UCSD-AML1 (cell line): ENCODE data around the gene IGFALS.
"Not testable (repeated sequence)": the region's sequence is repeated elsewhere in the genome, so short reads cannot be mapped to it uniquely, and the experiment has no call there.

Experiments
- DNase-seq: peaks from one replicate; lab custom pipeline; 2025; ENCODE audit not compliant: unreplicated experiment; lab: John Stamatoyannopoulos, UW

The IGFALS gene

DNA sequence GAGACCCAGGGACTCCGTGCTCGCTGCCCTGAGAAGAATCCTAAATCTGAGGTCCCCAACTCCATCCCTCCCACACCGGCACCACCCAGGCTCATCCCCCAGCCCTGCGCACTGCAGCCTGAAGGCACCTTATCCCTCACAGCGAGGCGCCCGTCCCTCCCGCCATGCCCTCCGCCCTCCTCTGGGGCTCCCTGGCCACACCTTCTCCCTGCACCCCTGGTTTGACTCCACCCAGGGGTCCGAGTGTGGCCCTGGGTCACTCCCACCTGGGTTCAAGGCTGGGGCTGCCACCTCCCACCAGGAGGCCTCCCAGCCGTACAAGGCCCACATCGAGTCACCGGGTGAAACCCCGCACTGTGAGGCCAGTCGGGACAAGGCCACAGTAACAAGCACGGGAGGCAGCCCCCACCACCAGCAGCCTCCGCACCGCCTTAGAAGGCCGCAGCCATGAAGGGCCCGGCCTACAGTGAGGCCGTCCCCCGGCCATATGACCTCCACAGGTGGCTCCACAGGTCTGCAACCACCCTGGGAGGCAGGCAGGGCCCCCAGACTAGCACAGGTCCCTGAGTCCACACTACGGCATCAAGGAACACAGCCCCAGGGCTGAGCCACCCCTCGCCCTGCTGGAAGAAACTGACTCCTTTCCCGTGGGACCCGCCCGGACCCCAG lies 24.8 kb upstream of the IGFALS start:
- DNase-seq: no peak

- DNase-seq: no peak
Observed at GRCh38 chr16:1817716-1818115, 24.2 kb upstream of the IGFALS start.

DNA sequence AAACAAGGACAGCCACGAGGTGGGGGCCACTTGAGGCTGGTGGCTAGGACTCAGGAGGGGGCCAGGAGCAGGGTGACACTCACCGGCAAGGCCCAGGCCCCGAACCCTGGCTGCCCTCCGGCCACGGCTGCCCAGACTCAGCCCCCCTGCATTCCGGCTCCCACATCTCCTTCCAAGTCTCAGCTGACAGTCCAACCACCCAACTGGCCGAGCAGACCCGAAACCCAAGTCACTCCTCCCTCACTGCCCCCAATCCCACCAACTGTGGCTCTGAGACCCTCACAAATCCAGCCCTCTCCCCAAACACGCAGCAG lies 23.7 kb upstream of the IGFALS start:
- DNase-seq: no peak

GRCh38 chr16:1816396-1817275 lies 23.1 kb upstream of the IGFALS start:
- no peak for DNase-seq

DNA sequence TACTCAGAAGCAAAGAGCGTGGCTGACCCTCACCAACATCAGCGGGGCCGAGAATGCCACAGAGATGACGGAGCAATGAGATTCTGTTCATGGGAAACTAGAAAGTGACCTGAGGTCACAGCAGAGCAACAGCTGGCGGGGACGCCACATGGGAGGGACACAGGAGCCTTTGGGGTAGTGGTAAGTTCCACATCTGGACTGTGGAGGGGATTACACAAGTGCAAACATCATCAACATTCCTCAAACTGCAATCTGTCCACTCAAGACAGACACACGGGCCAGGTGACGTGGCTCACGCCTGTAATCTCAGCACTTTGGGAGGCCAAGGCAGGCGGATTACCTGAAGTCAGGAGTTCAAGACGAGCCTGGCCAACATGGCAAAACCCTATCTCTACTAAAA lies 22.0 kb upstream of the IGFALS start:
- DNase-seq: no peak

DNA sequence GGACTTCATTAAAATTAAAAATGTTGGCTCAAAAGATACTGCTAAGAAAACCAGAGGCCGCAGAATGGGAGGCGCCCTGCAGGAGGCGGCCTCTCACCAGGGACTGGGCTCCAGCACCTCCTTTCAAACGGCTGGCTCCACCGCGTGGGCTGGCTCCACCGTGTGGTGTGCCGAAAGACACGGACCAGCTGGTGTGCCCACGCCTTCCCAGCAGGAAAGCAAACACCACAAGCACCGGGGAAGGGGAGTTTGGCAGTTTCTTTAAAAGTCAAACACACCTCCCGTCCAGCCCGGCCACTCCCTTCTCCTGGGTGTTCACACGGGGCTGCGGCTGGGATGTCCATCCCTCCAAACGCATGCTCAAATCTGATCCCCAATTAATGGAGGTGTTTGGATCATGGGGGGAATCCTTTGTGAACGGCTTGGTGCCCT lies 19.2 kb upstream of the IGFALS start:
- peak; percentile 72 for DNase-seq

GRCh38 chr16:1810536-1810935 lies 17.0 kb upstream of the IGFALS start:
- DNase-seq: no peak

DNA sequence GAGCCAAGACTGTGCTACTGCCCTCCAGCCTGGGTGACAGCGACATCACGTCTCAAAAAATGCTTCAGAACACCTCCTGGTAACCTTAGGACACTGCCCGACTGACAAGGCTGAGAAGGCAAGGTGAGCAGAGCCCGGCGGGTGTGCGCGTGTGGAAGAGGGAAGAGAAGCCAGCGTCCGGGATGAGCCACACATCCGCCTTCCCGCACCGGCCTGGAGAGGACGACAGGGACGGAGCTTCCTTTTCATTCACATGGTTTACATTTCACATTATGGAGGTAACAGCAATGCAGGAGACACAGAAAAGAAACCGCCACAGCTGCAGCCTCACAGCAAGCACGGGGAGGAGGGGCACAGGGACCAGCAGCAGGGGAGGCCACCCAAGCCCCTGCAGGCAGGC lies 16.6 kb upstream of the IGFALS start:
- DNase-seq: no peak

- DNase-seq: no peak
Observed at GRCh38 chr16:1809281-1809801, 15.8 kb upstream of the IGFALS start.

DNA sequence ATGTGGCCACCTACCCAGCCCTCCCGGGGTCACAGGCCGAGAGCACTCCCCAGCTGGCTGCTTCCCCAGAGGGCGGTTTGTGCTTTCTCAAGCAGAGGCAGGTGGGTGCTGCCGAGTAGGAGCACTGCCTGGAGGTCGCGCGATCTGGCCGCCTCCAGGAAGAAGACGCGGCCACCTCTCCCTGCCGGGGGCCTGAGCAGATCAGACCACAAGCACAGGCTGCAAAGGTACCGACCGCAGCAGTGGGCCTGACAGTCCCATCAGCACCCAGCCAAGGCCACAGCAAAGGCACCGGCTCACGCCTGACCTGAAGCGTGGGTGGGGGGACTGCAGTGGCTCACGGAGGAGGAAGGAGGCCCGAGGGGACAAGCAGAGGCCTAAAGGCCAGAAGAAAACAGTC lies 15.2 kb upstream of the IGFALS start:
- no peak for DNase-seq

GRCh38 chr16:1807626-1808025 lies 14.1 kb upstream of the IGFALS start:
- DNase-seq: no peak

GRCh38 chr16:1800701-1801100 lies 7.2 kb upstream of the IGFALS start:
- no peak for DNase-seq

- DNase-seq: not testable (repeated sequence)
Observed at GRCh38 chr16:1799263-1799662, 5.8 kb upstream of the IGFALS start.

DNA sequence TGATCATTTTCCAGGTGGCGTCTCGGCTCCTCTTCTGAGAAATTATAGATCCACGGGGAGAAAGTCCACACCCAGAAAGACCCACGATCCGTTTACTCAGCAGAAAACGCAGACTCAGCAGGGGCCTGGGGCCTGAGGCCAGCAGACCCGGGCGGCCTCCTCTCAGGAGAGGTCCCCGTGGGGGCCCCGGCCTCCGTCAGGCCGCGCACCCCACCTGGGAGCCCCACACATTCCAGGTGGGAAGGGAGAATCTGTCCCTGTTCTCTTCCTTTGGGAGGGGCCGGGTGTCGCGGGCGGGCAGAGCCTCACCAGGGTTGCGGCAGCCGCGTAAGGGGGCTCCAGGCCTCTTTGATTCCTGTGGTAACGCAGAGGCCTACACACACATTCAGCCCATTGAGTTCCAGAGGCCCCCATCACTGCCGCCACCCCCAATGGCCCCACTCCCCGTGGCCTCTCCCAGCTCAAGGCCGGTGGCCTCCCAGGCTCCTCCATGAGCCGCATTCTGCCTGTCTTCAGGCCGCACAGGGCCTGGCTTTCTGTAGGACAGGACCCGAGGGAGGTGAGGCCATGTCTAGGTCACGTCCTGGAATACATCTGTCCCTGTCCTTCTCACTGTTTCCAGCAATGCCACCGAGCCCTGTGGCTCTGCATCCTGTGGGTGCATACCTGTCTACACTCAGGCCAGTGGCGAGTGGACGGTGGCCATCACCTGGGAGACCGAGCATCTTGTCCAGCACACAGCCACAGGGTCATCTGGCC lies 1.6 kb upstream of the IGFALS start:
- DNase-seq: no peak

GRCh38 chr16:1794221-1794871 lies 841 bp upstream of the IGFALS start:
- no peak for DNase-seq

- no peak for DNase-seq
Observed at GRCh38 chr16:1792836-1793577, 498 bp downstream of the IGFALS start.

DNA sequence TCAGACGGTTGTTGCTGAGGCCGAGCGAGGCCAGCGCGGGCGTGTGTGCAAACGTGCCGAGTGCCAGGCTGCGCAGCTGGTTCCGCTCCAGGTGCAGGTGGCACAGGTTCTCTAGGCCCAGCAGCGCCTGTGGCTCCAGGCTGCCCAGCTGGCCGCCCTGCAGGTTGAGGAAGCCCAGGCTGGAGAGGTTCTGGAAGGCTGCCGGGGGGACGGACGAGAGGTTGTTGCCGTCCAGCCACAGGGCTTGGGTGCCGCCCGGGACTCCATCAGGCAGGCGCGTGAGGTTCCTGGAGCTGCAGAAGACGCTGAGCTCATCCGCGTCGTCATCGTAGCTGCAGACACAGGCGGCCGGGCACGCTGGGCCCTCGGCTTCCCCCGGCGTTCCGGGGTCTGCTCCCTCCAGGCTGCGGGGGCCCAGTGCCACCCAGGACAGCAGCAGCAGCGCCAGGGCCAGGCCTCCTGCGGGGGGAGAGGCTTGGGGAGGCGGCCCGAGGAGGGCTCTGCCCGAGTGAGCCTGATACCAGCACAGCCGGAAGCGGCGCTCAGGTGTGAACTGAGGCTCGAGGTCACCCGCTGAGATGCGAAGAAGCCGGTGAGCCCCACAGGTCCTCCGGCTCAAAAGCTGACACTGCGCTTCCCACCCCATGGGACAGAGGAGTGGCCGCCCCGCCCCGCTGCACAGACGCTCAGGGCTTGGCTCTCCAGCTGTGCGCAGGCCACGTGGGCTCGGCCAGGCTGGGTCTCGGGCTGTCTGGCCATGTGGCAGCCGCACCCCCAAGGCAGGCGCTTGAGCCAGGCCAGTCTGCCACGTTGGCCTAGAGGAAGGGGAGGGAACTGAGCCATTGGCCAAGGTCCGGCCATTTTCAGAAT lies 1.3 kb downstream of the IGFALS start:
- DNase-seq: no peak

DNA sequence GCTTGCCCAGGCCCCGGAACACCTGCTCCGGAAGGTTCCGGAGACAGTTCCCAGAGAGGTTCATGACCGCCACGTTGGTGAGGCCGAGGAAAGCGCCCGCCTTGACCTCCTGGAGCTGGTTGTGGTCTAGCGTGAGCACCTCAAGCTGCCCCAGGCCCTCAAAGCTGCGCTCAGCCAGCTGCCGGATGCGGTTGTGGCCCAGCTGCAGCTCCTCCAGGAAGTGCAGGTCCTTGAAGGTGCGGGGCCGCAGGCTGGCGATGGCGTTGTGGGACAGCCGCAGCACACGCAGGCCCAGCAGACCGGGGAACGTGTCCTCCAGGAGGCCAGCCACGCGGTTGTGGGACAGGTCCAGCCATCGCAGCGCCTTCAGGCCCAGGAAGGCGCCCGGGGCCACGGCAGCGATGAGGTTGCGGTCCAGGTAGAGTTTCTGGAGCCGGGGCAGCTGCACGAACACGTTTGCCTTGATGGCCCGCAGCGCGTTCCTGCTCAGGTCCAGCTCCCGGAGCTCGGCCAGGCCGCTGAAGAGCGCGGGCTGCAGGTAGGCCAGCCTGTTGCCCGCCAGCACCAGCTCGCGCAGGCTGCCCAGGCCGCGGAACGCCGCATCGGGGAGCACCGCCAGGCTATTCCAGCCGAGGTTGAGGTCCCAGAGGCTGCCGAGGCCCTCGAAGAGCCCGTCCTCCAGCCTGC lies 2.1 kb downstream of the IGFALS start:
- DNase-seq: no peak
